Measurements from ENCODE around the gene AP1S2. TPM values are rescaled to one million over a fixed set of nuclear protein-coding genes. Genes with fewer than 3 reads are reported as not detected.
A peak's percentile ranks its signal among the peaks of the same experiment; 100 is the strongest.
"Not testable (repeated sequence)": the region's sequence is repeated elsewhere in the genome, so short reads cannot be mapped to it uniquely, and the experiment has no call there.

The AP1S2 gene
- total and polyA plus RNA-seq, 5 experiments from 2014 or later, result 17.5 to 47.8 (median 31.2) TPM

GRCh38 chrX:15849555-15849954 lies 5.1 kb downstream of the AP1S2 start:
- peaks cover 6 to 25% (median 15%) of the 10 kb centered on the region in 4 donors for H3K4me1 Mint-ChIP-seq
- POLR2A ChIA-PET, result no interaction called here
- ATAC-seq, result no peak
- H3K4me3 Mint-ChIP-seq, result no peak overlapping the region
- no peaks in the 10 kb centered on the region for H3K27me3 Mint-ChIP-seq
- H3K9me3 Mint-ChIP-seq, result no peaks in the 10 kb centered on the region
- no peak for DNase-seq
- H3K27ac Mint-ChIP-seq, result peak overlapping the region in 3 of 10 donors; percentile 0 to 45 (median 7)
- H3K36me3 Mint-ChIP-seq, result peaks cover 0 to 34% (median 0%) of the 10 kb centered on the region in 3 donors

- H3K9me3 Mint-ChIP-seq, result no peaks in the 10 kb centered on the region
- no peak overlapping the region for H3K4me3 Mint-ChIP-seq
- DNase-seq (no peak), ATAC-seq (no peak)
- no peak overlapping the region for H3K27ac Mint-ChIP-seq
- peaks cover 6 to 23% (median 15%) of the 10 kb centered on the region in 4 donors for H3K4me1 Mint-ChIP-seq
- peaks cover 0 to 44% (median under 1%) of the 10 kb centered on the region in 3 donors for H3K36me3 Mint-ChIP-seq
- H3K27me3 Mint-ChIP-seq, result no peaks in the 10 kb centered on the region
- POLR2A ChIA-PET, result no interaction called here
Observed at GRCh38 chrX:15848576-15848975, 6.0 kb downstream of the AP1S2 start.

GRCh38 chrX:15843960-15844359 lies 10.7 kb downstream of the AP1S2 start:
- POLR2A ChIA-PET, result no interaction called here
- ATAC-seq (no peak), DNase-seq (no peak)
- Mint-ChIP-seq H3K36me3 (peaks cover 0 to 36% (median 2%) of the 10 kb centered on the region in 3 donors), H3K9me3 (no peaks in the 10 kb centered on the region), H3K4me3 (no peak overlapping the region), H3K27ac (no peak overlapping the region), H3K27me3 (no peaks in the 10 kb centered on the region), H3K4me1 (peaks cover 0 to 4% (median 3%) of the 10 kb centered on the region in 4 donors)

- no peak overlapping the region for H3K27ac Mint-ChIP-seq
- H3K27me3 Mint-ChIP-seq, result no peaks in the 10 kb centered on the region
- peaks cover 0 to 31% (median 2%) of the 10 kb centered on the region in 3 donors for H3K36me3 Mint-ChIP-seq
Observed at GRCh38 chrX:15841853-15842516, 12.6 kb downstream of the AP1S2 start.

GRCh38 chrX:15838017-15838416 lies 16.6 kb downstream of the AP1S2 start:
- Mint-ChIP-seq H3K36me3 (peaks cover 0 to 18% (median 0%) of the 10 kb centered on the region in 3 donors), H3K4me1 (peaks cover 0 to 7% (median 1%) of the 10 kb centered on the region in 4 donors), H3K9me3 (no peaks in the 10 kb centered on the region), H3K4me3 (no peak overlapping the region), H3K27me3 (no peaks in the 10 kb centered on the region), H3K27ac (peak overlapping the region in 1 of 10 donors; percentile 29)
- POLR2A ChIA-PET, result no interaction called here
- peak; percentile 65 to 71 for ATAC-seq
- peak in 4 of 10 donors; percentile 1 to 20 (median 11) for DNase-seq

More at GRCh38 chrX:15841853-15842516, 12.6 kb downstream of the AP1S2 start:
- DNase-seq (no peak), ATAC-seq (no peak)
- POLR2A ChIA-PET, result interaction anchor here (0.7 kb wide), 1 partner anchor 24 kb away, joined by 3 read pairs; no protein-coding TSS in a partner anchor
- no peak overlapping the region for H3K4me3 Mint-ChIP-seq
- H3K9me3 Mint-ChIP-seq, result no peaks in the 10 kb centered on the region
- H3K4me1 Mint-ChIP-seq, result peaks cover 0 to 2% (median 0%) of the 10 kb centered on the region in 4 donors

- POLR2A ChIA-PET, result no interaction called here
- H3K9me3 Mint-ChIP-seq, result no peaks in the 10 kb centered on the region
Observed at GRCh38 chrX:15834827-15835595, 19.6 kb downstream of the AP1S2 start.

GRCh38 chrX:15834053-15834452 lies 20.6 kb downstream of the AP1S2 start:
- ATAC-seq (no peak), DNase-seq (no peak)
- Mint-ChIP-seq H3K4me1 (peaks cover 0 to 7% (median 1%) of the 10 kb centered on the region in 4 donors), H3K36me3 (peaks cover 0 to 14% (median 0%) of the 10 kb centered on the region in 3 donors), H3K27ac (peak overlapping the region in 4 of 10 donors; percentile 0 to 75 (median 68)), H3K4me3 (no peak overlapping the region), H3K27me3 (no peaks in the 10 kb centered on the region), H3K9me3 (no peaks in the 10 kb centered on the region)
- POLR2A ChIA-PET, result no interaction called here

More at GRCh38 chrX:15834827-15835595, 19.6 kb downstream of the AP1S2 start:
- peak overlapping the region in 1 of 10 donors; percentile 29 for H3K27ac Mint-ChIP-seq
- no peak overlapping the region for H3K4me3 Mint-ChIP-seq
- ATAC-seq (no peak), DNase-seq (no peak)
- H3K36me3 Mint-ChIP-seq, result peaks cover 0 to 12% (median 0%) of the 10 kb centered on the region in 3 donors
- H3K4me1 Mint-ChIP-seq, result peaks cover 0 to 7% (median 1%) of the 10 kb centered on the region in 4 donors
- no peaks in the 10 kb centered on the region for H3K27me3 Mint-ChIP-seq

GRCh38 chrX:15831347-15831746 lies 23.3 kb downstream of the AP1S2 start:
- H3K4me3 Mint-ChIP-seq, H3K9me3 Mint-ChIP-seq, POLR2A ChIA-PET, H3K27me3 Mint-ChIP-seq, H3K4me1 Mint-ChIP-seq, H3K27ac Mint-ChIP-seq, ATAC-seq, DNase-seq: not testable (repeated sequence)
- peaks cover 0 to 31% (median 0%) of the 10 kb centered on the region in 3 donors for H3K36me3 Mint-ChIP-seq

GRCh38 chrX:15829217-15829616 lies 25.4 kb downstream of the AP1S2 start:
- no peak overlapping the region for H3K27ac Mint-ChIP-seq
- DNase-seq (no peak), ATAC-seq (no peak)
- H3K36me3 Mint-ChIP-seq, result peaks cover 0 to 35% (median 0%) of the 10 kb centered on the region in 3 donors
- H3K9me3 Mint-ChIP-seq, result no peaks in the 10 kb centered on the region
- POLR2A ChIA-PET, result no interaction called here
- no peak overlapping the region for H3K4me3 Mint-ChIP-seq
- peaks cover 0 to 7% (median 1%) of the 10 kb centered on the region in 4 donors for H3K4me1 Mint-ChIP-seq
- H3K27me3 Mint-ChIP-seq, result no peaks in the 10 kb centered on the region

GRCh38 chrX:15825936-15826335 lies 28.7 kb downstream of the AP1S2 start:
- Mint-ChIP-seq H3K27me3 (no peaks in the 10 kb centered on the region), H3K4me1 (peaks cover 0 to 2% (median 0%) of the 10 kb centered on the region in 4 donors), H3K27ac (peak overlapping the region in 2 of 10 donors; percentile 31 to 60), H3K4me3 (no peak overlapping the region), H3K36me3 (peaks cover 2 to 58% (median 5%) of the 10 kb centered on the region in 3 donors), H3K9me3 (no peaks in the 10 kb centered on the region)
- POLR2A ChIA-PET, result no interaction called here
- DNase-seq, result no peak
- no peak for ATAC-seq

- Mint-ChIP-seq H3K4me3 (no peak overlapping the region), H3K4me1 (peaks cover 1 to 3% (median 2%) of the 10 kb centered on the region in 4 donors), H3K27me3 (no peaks in the 10 kb centered on the region), H3K9me3 (no peaks in the 10 kb centered on the region), H3K27ac (no peak overlapping the region), H3K36me3 (peaks cover 2 to 63% (median 11%) of the 10 kb centered on the region in 3 donors)
- POLR2A ChIA-PET, result no interaction called here
- ATAC-seq (no peak), DNase-seq (no peak)
Observed at GRCh38 chrX:15822922-15823321, 31.7 kb downstream of the AP1S2 start.

- Mint-ChIP-seq H3K27ac (peak overlapping the region in 6 of 10 donors; percentile 4 to 87 (median 28)), H3K27me3 (no peaks in the 10 kb centered on the region), H3K4me3 (no peak overlapping the region), H3K9me3 (no peaks in the 10 kb centered on the region), H3K4me1 (peaks cover 11 to 21% (median 18%) of the 10 kb centered on the region in 4 donors), H3K36me3 (peaks cover 2 to 64% (median 22%) of the 10 kb centered on the region in 3 donors)
- POLR2A ChIA-PET, result no interaction called here
- ATAC-seq, result no peak
- no peak for DNase-seq
Observed at GRCh38 chrX:15820106-15821073, 34.2 kb downstream of the AP1S2 start.

All from naive thymus-derived CD8-positive, alpha-beta T cell (primary cell).